Measurements from ENCODE around the gene RBL2.
"Not testable (repeated sequence)": the region's sequence is repeated elsewhere in the genome, so short reads cannot be mapped to it uniquely, and the experiment has no call there.

Gene RBL2, protein sequence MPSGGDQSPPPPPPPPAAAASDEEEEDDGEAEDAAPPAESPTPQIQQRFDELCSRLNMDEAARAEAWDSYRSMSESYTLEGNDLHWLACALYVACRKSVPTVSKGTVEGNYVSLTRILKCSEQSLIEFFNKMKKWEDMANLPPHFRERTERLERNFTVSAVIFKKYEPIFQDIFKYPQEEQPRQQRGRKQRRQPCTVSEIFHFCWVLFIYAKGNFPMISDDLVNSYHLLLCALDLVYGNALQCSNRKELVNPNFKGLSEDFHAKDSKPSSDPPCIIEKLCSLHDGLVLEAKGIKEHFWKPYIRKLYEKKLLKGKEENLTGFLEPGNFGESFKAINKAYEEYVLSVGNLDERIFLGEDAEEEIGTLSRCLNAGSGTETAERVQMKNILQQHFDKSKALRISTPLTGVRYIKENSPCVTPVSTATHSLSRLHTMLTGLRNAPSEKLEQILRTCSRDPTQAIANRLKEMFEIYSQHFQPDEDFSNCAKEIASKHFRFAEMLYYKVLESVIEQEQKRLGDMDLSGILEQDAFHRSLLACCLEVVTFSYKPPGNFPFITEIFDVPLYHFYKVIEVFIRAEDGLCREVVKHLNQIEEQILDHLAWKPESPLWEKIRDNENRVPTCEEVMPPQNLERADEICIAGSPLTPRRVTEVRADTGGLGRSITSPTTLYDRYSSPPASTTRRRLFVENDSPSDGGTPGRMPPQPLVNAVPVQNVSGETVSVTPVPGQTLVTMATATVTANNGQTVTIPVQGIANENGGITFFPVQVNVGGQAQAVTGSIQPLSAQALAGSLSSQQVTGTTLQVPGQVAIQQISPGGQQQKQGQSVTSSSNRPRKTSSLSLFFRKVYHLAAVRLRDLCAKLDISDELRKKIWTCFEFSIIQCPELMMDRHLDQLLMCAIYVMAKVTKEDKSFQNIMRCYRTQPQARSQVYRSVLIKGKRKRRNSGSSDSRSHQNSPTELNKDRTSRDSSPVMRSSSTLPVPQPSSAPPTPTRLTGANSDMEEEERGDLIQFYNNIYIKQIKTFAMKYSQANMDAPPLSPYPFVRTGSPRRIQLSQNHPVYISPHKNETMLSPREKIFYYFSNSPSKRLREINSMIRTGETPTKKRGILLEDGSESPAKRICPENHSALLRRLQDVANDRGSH

GRCh38 chr16:53434377-53435065 lies at the start of gene RBL2:
RBL2 (plus strand) TSS chr16:53434471; CDS start chr16:53434557, 86 bp downstream.
- no peak for DNase-seq

DNA sequence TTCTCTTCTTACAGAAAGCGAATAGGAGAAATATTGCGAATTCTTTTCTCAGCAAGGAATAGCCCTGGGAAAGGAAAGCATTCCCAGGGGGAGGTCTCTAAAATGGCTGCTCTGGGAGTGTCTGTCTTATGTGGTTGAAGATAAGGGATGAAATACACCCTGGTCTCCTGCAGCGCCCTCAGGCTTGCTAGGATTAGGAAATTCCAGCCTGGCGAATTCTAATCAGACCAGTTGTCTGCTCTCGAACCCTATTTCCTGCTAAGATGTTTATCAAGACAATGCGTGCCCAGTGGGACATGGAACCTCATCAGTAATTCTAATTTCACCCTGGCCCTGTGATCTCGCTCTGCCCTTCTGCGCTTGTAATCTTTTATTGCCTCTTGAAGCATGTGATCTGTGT lies 49.7 kb upstream of the RBL2 start:
- not testable (repeated sequence) for DNase-seq

- no peak for DNase-seq
These were observed 29.3 kb upstream of the RBL2 start for GRCh38 chr16:53404959-53405358.

- DNase-seq = no peak
These were observed 21.7 kb upstream of the RBL2 start for GRCh38 chr16:53412549-53412948.

DNA sequence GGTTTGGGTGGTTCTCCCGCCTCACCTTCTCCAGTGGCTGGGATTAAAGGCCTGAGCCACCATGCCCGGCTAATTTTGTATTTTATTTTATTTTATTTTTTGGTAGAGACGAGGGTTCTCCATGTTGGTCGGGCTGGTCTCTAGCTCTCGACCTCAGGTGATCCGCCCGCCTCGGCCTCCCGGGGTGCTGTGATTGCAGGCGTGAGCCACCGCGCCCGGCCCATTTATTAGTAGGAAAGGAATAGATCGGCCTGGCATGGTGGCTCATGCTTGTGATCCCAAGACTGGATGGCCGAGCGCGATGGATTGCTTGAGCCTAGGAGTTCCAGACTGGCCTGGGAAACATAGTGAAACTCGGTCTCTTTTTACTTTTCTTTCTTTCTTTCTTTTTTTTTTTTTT lies 20.4 kb upstream of the RBL2 start:
- no peak for DNase-seq

GRCh38 chr16:53414381-53414780 lies 19.9 kb upstream of the RBL2 start:
- DNase-seq = no peak

DNA sequence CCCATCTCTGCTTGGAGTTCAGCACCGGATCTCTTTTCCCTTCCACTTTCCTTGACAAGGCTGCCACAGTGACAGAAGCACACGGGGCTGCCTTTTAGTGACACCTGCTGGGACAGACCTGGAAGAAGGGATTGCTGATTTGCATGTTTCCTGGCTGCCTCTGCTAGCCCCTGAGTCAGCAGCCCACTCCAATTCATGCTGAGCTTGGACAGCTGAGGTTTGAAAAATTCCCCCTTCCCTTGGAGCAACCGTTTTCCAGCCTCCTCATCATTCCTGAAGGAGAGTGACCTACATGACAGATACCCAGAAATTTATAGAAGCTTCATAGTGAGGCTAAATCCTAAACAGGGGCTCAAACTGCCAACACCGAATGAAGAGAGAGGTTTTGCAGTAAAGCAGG lies 18.8 kb upstream of the RBL2 start:
- no peak for DNase-seq

- DNase-seq = no peak
These were observed 17.3 kb upstream of the RBL2 start for GRCh38 chr16:53417011-53417410.

- no peak for DNase-seq
These were observed 16.3 kb upstream of the RBL2 start for GRCh38 chr16:53417976-53418375.

GRCh38 chr16:53419383-53419709 lies 14.9 kb upstream of the RBL2 start:
- DNase-seq = not testable (repeated sequence)

DNA sequence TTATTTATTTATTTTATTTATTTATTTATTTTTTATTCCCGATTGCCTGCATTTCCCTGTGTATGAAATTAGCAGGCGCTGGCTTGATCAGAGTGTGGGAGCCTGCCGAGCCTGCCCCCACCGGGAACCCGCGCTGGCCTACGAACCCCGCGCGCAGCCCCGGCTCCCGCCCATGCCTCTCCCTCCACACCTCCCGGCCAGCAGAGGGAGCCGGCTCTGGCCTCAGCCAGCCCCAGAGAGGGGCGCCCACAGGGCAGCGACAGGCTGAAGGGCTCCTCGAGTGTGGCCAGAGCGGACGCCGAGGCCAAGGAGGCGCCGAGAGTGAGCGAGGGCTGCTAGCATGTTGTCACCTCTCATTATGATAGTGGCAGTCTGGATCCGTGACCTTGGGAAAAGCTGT lies 13.0 kb upstream of the RBL2 start:
- no peak for DNase-seq

- not testable (repeated sequence) for DNase-seq
These were observed 10.3 kb upstream of the RBL2 start for GRCh38 chr16:53423968-53424367.

GRCh38 chr16:53428681-53429080 lies 5.6 kb upstream of the RBL2 start:
- DNase-seq = no peak

- DNase-seq = no peak
These were observed 4.9 kb upstream of the RBL2 start for GRCh38 chr16:53429221-53429943.

GRCh38 chr16:53430363-53430762 lies 3.9 kb upstream of the RBL2 start:
- DNase-seq = no peak

DNA sequence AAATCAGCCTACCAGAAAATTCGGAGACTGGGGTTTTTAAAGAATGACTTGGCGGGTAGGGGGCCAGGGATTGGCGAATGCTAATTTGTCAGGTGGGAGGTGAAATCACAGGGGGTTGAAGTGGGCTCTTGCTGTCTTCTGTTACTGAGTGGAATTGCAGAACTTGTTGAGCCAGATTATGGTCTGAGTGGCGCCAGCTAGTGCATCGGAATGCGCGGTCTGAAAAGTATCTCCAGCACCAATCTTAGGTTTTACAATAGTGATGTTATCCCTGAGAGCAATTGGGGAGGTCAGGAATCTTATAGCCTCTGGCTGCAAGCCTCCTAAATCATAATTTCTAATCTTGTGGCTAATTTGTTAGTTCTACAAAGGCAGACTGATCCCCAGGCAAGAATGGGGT lies 762 bp upstream of the RBL2 start:
- DNase-seq = no peak

DNA sequence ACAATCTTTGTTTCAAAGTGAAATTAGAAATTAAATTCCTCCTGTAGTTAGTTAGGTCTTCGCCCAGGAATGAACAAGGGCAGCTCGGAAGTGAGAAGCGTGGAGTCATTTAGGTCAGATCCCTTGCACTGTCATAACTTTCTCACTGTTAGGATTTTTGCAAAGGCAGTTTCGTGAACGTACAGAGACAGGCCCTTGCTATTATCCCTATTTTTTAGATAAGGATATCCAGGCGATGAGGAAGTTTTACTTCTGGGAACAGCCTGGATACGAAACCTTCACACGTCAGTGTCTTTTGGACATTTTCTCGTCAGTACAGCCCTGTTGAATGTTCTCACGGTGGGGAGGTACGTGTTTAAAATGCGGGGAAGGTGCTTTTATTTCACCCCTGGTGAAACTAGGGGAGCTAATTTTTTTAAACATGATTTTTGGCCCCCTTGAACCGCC lies 318 bp upstream of the RBL2 start:
- DNase-seq = no peak

GRCh38 chr16:53435066-53435688 lies 906 bp downstream of the RBL2 start:
- no peak for DNase-seq

- no peak for DNase-seq
These were observed 5.9 kb downstream of the RBL2 start for GRCh38 chr16:53440125-53440524.

DNA sequence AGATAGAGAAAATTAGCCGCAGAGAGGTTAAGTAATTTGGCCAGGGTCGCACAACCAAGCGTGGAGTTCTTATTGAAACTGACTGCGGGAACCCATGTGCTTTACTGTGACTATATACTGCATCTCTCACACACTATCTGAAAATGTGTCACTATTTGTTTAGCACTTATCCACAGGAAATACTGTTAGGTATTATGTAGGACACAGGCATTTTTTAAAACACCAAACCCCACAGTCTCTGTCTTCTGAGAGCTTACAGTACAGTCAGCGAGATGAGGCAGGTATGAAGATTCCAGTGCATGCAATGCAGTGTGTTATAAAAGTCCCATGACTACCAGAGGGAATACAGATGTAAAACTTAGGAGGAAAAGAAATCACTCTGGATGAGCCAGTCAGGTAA lies 11.3 kb downstream of the RBL2 start:
- DNase-seq = no peak

DNA sequence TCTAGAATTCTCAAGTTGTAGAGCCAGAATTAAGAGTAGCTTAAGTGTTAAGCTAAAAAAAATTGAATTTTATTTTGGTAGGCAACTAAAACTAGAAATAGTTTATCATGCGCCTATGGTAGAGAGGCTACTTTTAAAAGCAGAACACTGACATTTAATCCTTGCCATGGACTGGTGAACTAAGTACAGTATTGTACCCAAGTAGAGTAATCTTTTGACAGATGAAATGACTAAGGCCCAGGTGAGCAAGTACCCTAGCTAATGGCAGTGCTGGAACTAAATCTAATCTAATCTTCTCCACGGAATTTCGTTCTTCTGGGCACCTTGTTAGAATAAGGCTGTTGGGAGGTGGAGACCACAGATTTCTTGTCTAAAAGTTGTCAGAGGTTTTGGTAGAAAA lies 11.8 kb downstream of the RBL2 start:
- no peak for DNase-seq

Data from NCI-H1436 treated with DMSO at 0.1 percent for 48 hours (cell line).